Esophagus muscularis mucosa (tissue), 4 donors: ENCODE results near the gene UBTD1. TPM values are rescaled to one million over a fixed set of nuclear protein-coding genes. Genes with fewer than 3 reads are reported as not detected.

ENCODE experiments used
- DNase-seq: peaks from one replicate; pipeline ENCODE4 v3.0.0-alpha.2; 2017; ENCODE audit errors: extremely low spot score
- H3K27ac ChIP-seq, 4 donors: fragments of 200-600 bp; sonication (generic); replicated peaks in 1 of 4; 1 replicate in 3 of 4; 2 replicates in 1 of 4; pipeline ENCODE4 v1.5.1; 2016 to 2019; ENCODE audit warnings: mild to moderate bottlenecking in 1 of 4
- H3K27me3 ChIP-seq, 4 donors: fragments of 200-600 bp; sonication (generic); one replicate each; pipeline versions ENCODE4 v1.5.1 to v1.6.0; 2016 to 2019
- H3K36me3 ChIP-seq, 4 donors: fragments of 200-600 bp; sonication (generic); one replicate each; pipeline ENCODE4 v1.5.1; 2016 to 2019
- H3K4me1 ChIP-seq, 4 donors: fragments of 200-600 bp; sonication (generic); one replicate each; pipeline ENCODE4 v1.5.1; 2016 to 2019
- H3K4me3 ChIP-seq, 4 donors: fragments of 200-600 bp; sonication (generic); 1 replicate in 2 of 4; 2 replicates in 2 of 4; pipeline ENCODE4 v1.5.1; 2016 to 2019; ENCODE audit warnings: mild to moderate bottlenecking in 4 of 4, moderate library complexity in 1 of 4
- H3K9me3 ChIP-seq, 4 donors: fragments of 200-600 bp; sonication (generic); 1 replicate in 3 of 4; 2 replicates in 1 of 4; pipeline ENCODE4 v1.5.1; 2016 to 2019
- EP300 ChIP-seq: sonication (generic); formaldehyde crosslinking; IDR thresholded peaks from one replicate; pipeline ENCODE4 v1.6.1; 2017; ENCODE audit warnings: antibody characterized with exemption
- POLR2A ChIP-seq: fragments of 450-650 bp; IDR thresholded peaks from one replicate; pipeline ENCODE4 v1.6.1; 2017; ENCODE audit warnings: antibody characterized with exemption, moderate library complexity, mild to moderate bottlenecking, low read depth
- POLR2AphosphoS5 ChIP-seq, 2 donors: sonication (generic); formaldehyde crosslinking; IDR thresholded peaks; one replicate each; pipeline ENCODE4 v1.6.1; 2017; ENCODE audit warnings: antibody characterized with exemption in 2 of 2
- WGBS: methylation state at CpG from one replicate; pipeline ENCODE4 v1.1.5; 2018; 5-methylcytosine and 5-hydroxymethylcytosine counted together
- intact Hi-C: fragments of 100-400 bp; cut with DNase I; formaldehyde crosslinking; loops from one replicate; pipeline ENCODE4 v1.15.1; 2023
- total RNA-seq, 4 donors: library from RNA; depleted of rRNA; stranded (reverse); fragments of >200 nt; gene quantifications; one replicate each; pipeline versions ENCODE4 v1.1.0 to v1.2.1, GENCODE V29; 2016
- TF ChIP-seq, protein P1 (sequence below), 3 experiments: fragments of 200-600 bp in 2 of 3; fragments of 450-650 bp in 1 of 3; sonication (generic) in 2 of 3; IDR thresholded peaks; one replicate each; pipeline ENCODE4 v1.5.1; 2017 to 2019; ENCODE audit warnings: antibody characterized with exemption in 3 of 3, mild to moderate bottlenecking in 2 of 3, moderate library complexity in 1 of 3

Gene UBTD1
- total RNA-seq = 10 to 100 TPM in 3 of 4 donors, 1 to 10 TPM in 1; 4.2 to 18.4 (median 14.1) TPM

GRCh38 chr10:97498841-97499560 is at the start of gene UBTD1:
Gene UBTD1, plus strand, starts transcription at chr10:97498924. Its CDS starts 280 bp downstream, at chr10:97499204.
- TF ChIP-seq POLR2A = peak; percentile 42
- TF ChIP-seq, protein P1, sequence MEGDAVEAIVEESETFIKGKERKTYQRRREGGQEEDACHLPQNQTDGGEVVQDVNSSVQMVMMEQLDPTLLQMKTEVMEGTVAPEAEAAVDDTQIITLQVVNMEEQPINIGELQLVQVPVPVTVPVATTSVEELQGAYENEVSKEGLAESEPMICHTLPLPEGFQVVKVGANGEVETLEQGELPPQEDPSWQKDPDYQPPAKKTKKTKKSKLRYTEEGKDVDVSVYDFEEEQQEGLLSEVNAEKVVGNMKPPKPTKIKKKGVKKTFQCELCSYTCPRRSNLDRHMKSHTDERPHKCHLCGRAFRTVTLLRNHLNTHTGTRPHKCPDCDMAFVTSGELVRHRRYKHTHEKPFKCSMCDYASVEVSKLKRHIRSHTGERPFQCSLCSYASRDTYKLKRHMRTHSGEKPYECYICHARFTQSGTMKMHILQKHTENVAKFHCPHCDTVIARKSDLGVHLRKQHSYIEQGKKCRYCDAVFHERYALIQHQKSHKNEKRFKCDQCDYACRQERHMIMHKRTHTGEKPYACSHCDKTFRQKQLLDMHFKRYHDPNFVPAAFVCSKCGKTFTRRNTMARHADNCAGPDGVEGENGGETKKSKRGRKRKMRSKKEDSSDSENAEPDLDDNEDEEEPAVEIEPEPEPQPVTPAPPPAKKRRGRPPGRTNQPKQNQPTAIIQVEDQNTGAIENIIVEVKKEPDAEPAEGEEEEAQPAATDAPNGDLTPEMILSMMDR (IDR thresholded peaks at IDR 0.05) = no peak
- WGBS = no CpG with 5 or more reads among the region's 66 CpGs
- Histone ChIP-seq H3K27ac (peak within 1 kb of the TSS; percentile 91 to 96 (median 94)), H3K4me3 (peak within 1 kb of the TSS; percentile 86 to 97 (median 90)), H3K27me3 (no peaks in the 10 kb centered on the region), H3K4me1 (peaks cover 51 to 54% (median 53%) of the 10 kb centered on the region in 4 donors), H3K36me3 (no peaks in the 10 kb centered on the region), H3K9me3 (no peaks in the 10 kb centered on the region)
- DNase-seq = no peak
- intact Hi-C loops = loop anchor here (5.0 kb wide), 2 partner anchors 37 to 53 kb away; no protein-coding TSS in a partner anchor

DNA sequence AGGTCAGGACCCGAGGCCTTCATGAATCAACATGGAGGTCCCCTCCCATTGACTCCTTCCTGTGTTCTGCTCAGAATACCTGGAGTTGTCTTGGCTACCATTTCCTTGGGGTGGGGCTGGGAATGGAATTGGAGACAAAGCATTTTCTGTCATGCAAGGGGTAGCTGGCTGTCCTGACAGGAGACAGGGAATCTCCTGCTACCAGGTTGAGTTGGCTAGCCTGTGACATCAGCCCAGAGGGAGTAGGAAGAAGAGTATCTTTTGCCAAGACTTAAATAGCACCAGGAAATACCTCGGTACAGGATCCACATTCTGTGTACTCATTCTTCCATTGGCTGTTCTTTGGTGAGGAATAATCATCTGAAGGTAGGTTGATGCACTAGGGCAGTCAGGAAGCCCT is 47.9 kb upstream of the UBTD1 start:
- TF ChIP-seq POLR2AphosphoS5 (IDR thresholded peaks at IDR 0.05) = peak in 1 of 2 donors; percentile 4
- no peak for TF ChIP-seq EP300
- peaks cover 33 to 75% (median 55%) of the 10 kb centered on the region in 4 donors for H3K4me1 ChIP-seq
- WGBS = 17% methylated on average over 1 of the region's 2 CpGs
- no peak overlapping the region for H3K4me3 ChIP-seq
- peaks cover 3 to 47% (median 32%) of the 10 kb centered on the region in 4 donors for H3K36me3 ChIP-seq
- no peaks in the 10 kb centered on the region for H3K9me3 ChIP-seq
- H3K27ac ChIP-seq = no peak overlapping the region
- intact Hi-C loops = no loop called here
- H3K27me3 ChIP-seq = no peaks in the 10 kb centered on the region
- DNase-seq = no peak

GRCh38 chr10:97451605-97452004 is 47.1 kb upstream of the UBTD1 start:
- DNase-seq = no peak
- WGBS = 96% methylated on average over 10 of the region's 17 CpGs
- H3K9me3 ChIP-seq = no peaks in the 10 kb centered on the region
- H3K4me1 ChIP-seq = peaks cover 32 to 72% (median 51%) of the 10 kb centered on the region in 4 donors
- intact Hi-C loops = no loop called here
- no peak overlapping the region for H3K4me3 ChIP-seq
- TF ChIP-seq POLR2A = no peak
- TF ChIP-seq POLR2AphosphoS5 (IDR thresholded peaks at IDR 0.05) = no peak
- TF ChIP-seq, protein P1 (IDR thresholded peaks at IDR 0.05) = no peak
- no peak for TF ChIP-seq EP300
- no peak overlapping the region for H3K27ac ChIP-seq
- H3K27me3 ChIP-seq = no peaks in the 10 kb centered on the region
- peaks cover 11 to 54% (median 40%) of the 10 kb centered on the region in 4 donors for H3K36me3 ChIP-seq

DNA sequence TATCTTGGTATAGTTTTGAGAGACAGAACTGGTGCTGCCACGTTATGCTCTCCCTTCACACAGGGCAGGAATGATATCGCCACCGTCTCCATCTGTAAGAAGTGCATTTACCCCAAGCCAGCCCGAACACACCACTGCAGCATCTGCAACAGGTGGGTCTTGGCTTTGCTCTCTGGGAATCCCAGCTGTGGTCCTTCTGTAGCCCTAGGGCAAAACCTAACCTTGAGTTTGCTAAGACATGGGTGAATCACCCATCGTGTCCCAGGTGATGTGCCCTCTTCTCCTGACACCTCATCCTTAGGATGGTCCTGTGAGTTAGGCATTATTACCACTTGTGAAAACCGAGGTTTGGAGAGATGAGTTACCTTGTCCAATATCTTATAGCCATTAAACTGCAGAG is 46.4 kb upstream of the UBTD1 start:
- Histone ChIP-seq H3K36me3 (peaks cover 19 to 62% (median 47%) of the 10 kb centered on the region in 4 donors), H3K9me3 (no peaks in the 10 kb centered on the region), H3K4me1 (peaks cover 24 to 64% (median 43%) of the 10 kb centered on the region in 4 donors), H3K27ac (no peak overlapping the region), H3K27me3 (no peaks in the 10 kb centered on the region), H3K4me3 (no peak overlapping the region)
- DNase-seq = no peak
- 93% methylated on average over 6 of the region's 6 CpGs for WGBS
- intact Hi-C loops = no loop called here
- TF ChIP-seq EP300 (no peak), POLR2AphosphoS5 (IDR thresholded peaks at IDR 0.05) (no peak), POLR2A (no peak)
- TF ChIP-seq, protein P1 (IDR thresholded peaks at IDR 0.05) = no peak

GRCh38 chr10:97454330-97455036 is 44.2 kb upstream of the UBTD1 start:
- peaks cover 14 to 43% (median 28%) of the 10 kb centered on the region in 4 donors for H3K4me1 ChIP-seq
- no peaks in the 10 kb centered on the region for H3K9me3 ChIP-seq
- H3K27me3 ChIP-seq = no peaks in the 10 kb centered on the region
- H3K36me3 ChIP-seq = peaks cover 25 to 83% (median 68%) of the 10 kb centered on the region in 4 donors
- peak overlapping the region in 1 of 4 donors; percentile 23 for H3K27ac ChIP-seq
- no peak for TF ChIP-seq POLR2AphosphoS5 (IDR thresholded peaks at IDR 0.05)
- TF ChIP-seq, protein P1 (IDR thresholded peaks at IDR 0.05) = no peak
- TF ChIP-seq POLR2A = no peak
- TF ChIP-seq EP300 = no peak
- no peak overlapping the region for H3K4me3 ChIP-seq
- intact Hi-C loops = no loop called here
- no peak for DNase-seq
- 72% methylated on average over 3 of the region's 3 CpGs for WGBS
